Gastrocnemius medialis (tissue), 4 donors: Measurements from ENCODE around the gene ARHGAP32. TPM values are rescaled to one million over a fixed set of nuclear protein-coding genes. Genes with fewer than 3 reads are reported as not detected.

Source experiments
- ATAC-seq, 2 donors: fragments of 150-250 bp; one replicate each; pipeline ENCODE4 v1.9.1; 2016
- DNase-seq, 2 donors: peaks; one replicate each; pipeline ENCODE4 v3.0.0-alpha.2; 2019
- H3K27ac ChIP-seq, 4 donors: fragments of 200-600 bp; sonication (generic); 1 replicate in 1 of 4; 2 replicates in 3 of 4; pipeline ENCODE4 v1.5.1; 2016 to 2018; ENCODE audit warnings: mild to moderate bottlenecking in 2 of 4, moderate library complexity in 1 of 4
- H3K27me3 ChIP-seq, 3 donors: fragments of 200-600 bp; sonication (generic) in 2 of 3; 1 replicate in 1 of 3; 2 replicates in 2 of 3; pipeline versions ENCODE4 v1.5.1 to v1.6.0; 2016 to 2019; ENCODE audit warnings: mild to moderate bottlenecking in 1 of 3, moderate library complexity in 1 of 3
- H3K36me3 ChIP-seq, 2 donors: fragments of 200-600 bp; sonication (generic) in 1 of 2; one replicate each; pipeline ENCODE4 v1.5.1; 2017 to 2018
- H3K4me1 ChIP-seq, 2 donors: fragments of 200-600 bp; sonication (generic) in 1 of 2; one replicate each; pipeline ENCODE4 v1.5.1; 2016 to 2017; ENCODE audit warnings: mild to moderate bottlenecking in 2 of 2
- H3K4me3 ChIP-seq, 4 donors: fragments of 200-600 bp; sonication (generic) in 3 of 4; 1 replicate in 1 of 4; 2 replicates in 3 of 4; pipeline ENCODE4 v1.5.1; 2016 to 2019; ENCODE audit warnings: mild to moderate bottlenecking in 2 of 4
- H3K9me3 ChIP-seq, 3 donors: fragments of 200-600 bp; sonication (generic) in 2 of 3; 1 replicate in 1 of 3; 2 replicates in 2 of 3; pipeline ENCODE4 v1.5.1; 2016 to 2019
- CTCF ChIP-seq, 5 experiments: fragments of 450-650 bp in 3 of 5; fragments of 200-600 bp in 2 of 5; sonication (generic) in 2 of 5; IDR thresholded peaks in 4 of 5; conservative IDR thresholded peaks in 1 of 5; 1 replicate in 4 of 5; 2 replicates in 1 of 5; pipeline ENCODE4 v1.5.1; 2016 to 2019; ENCODE audit warnings: antibody characterized with exemption in 5 of 5, mild to moderate bottlenecking in 3 of 5, moderate library complexity in 3 of 5
- POLR2A ChIP-seq, 2 donors: fragments of 450-650 bp; IDR thresholded peaks; one replicate each; pipeline ENCODE4 v1.6.1; 2017; ENCODE audit warnings: antibody characterized with exemption in 2 of 2, mild to moderate bottlenecking in 2 of 2, moderate library complexity in 2 of 2
- in situ Hi-C, 4 donors: fragments of 200-750 bp; cut with MboI; loops; one replicate each; pipeline versions ENCODE4 v1.15.0 to v1.8.0; 2017; ENCODE audit warnings: low sequenced_read_pairs in 4 of 4
- intact Hi-C: fragments of 100-400 bp; cut with DNase I; formaldehyde crosslinking; loops from one replicate; pipeline ENCODE4 v1.15.1; 2023; ENCODE audit warnings: low total_unique reads
- total RNA-seq, 4 donors: library from RNA; depleted of rRNA; stranded (reverse); fragments of >200 nt; gene quantifications; one replicate each; pipeline versions ENCODE4 v1.1.0 to v1.2.3, GENCODE V29; 2016

Gene ARHGAP32
- total RNA-seq, 4 donors from 2014 or later = 5.6 to 17.0 (median 7.8) TPM

DNA sequence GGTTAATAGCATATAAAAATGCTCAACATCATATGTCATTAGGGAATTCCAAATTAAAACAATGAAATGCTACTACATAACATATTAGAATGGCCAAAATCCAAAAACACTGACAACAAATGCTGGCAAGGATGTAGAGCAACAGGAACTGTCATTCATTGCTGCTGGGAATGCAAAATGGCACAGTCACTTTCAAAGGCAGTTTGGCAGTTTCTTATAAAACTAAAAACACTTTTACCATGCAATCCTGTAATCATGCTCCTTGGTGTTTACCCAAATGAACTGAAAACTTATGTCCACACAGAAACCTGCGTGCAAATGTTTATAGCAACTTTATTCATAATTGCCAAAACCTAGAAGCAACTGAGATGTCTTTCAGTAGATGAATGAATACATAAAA is 105.1 kb downstream of the ARHGAP32 start:
- DNase-seq (no peak), ATAC-seq (no peak)
- intact Hi-C loops = no loop called here
- Histone ChIP-seq H3K36me3 (no peaks in the 10 kb centered on the region), H3K27me3 (no peaks in the 10 kb centered on the region), H3K9me3 (peaks cover 0 to 6% (median 0%) of the 10 kb centered on the region in 3 donors), H3K4me1 (no peaks in the 10 kb centered on the region), H3K27ac (no peak overlapping the region), H3K4me3 (no peak overlapping the region)
- in situ Hi-C loops = no loop called here
- TF ChIP-seq CTCF (IDR thresholded peaks at IDR 0.05 in 4 of 5, conservative IDR thresholded peaks at IDR 0.05 in 1 of 5) = no peak
- no peak for TF ChIP-seq POLR2A (IDR thresholded peaks at IDR 0.05)

GRCh38 chr11:129077191-129077590 is 114.9 kb downstream of the ARHGAP32 start:
- intact Hi-C loops = no loop called here
- Histone ChIP-seq H3K4me3 (no peak overlapping the region), H3K9me3 (no peaks in the 10 kb centered on the region), H3K27me3 (no peaks in the 10 kb centered on the region), H3K36me3 (no peaks in the 10 kb centered on the region), H3K27ac (no peak overlapping the region), H3K4me1 (no peaks in the 10 kb centered on the region)
- ATAC-seq = no peak
- DNase-seq = no peak
- in situ Hi-C loops = no loop called here
- TF ChIP-seq POLR2A (IDR thresholded peaks at IDR 0.05) = no peak
- no peak for TF ChIP-seq CTCF (IDR thresholded peaks at IDR 0.05 in 4 of 5, conservative IDR thresholded peaks at IDR 0.05 in 1 of 5)

GRCh38 chr11:129075757-129076156 is 116.4 kb downstream of the ARHGAP32 start:
- H3K4me1 ChIP-seq = no peaks in the 10 kb centered on the region
- H3K4me3 ChIP-seq = no peak overlapping the region
- no peak for TF ChIP-seq POLR2A (IDR thresholded peaks at IDR 0.05)
- TF ChIP-seq CTCF (IDR thresholded peaks at IDR 0.05 in 4 of 5, conservative IDR thresholded peaks at IDR 0.05 in 1 of 5) = no peak
- intact Hi-C loops (no loop called here), in situ Hi-C loops (no loop called here)
- H3K9me3 ChIP-seq = no peaks in the 10 kb centered on the region
- DNase-seq (no peak), ATAC-seq (no peak)
- no peak overlapping the region for H3K27ac ChIP-seq
- no peaks in the 10 kb centered on the region for H3K27me3 ChIP-seq
- H3K36me3 ChIP-seq = no peaks in the 10 kb centered on the region

- Histone ChIP-seq H3K4me1 (no peaks in the 10 kb centered on the region), H3K27ac (no peak overlapping the region), H3K9me3 (no peaks in the 10 kb centered on the region), H3K4me3 (no peak overlapping the region), H3K36me3 (peaks cover 0 to 5% of the 10 kb centered on the region in 2 donors), H3K27me3 (no peaks in the 10 kb centered on the region)
- intact Hi-C loops = no loop called here
- no peak for ATAC-seq
- no peak for TF ChIP-seq CTCF (IDR thresholded peaks at IDR 0.05 in 4 of 5, conservative IDR thresholded peaks at IDR 0.05 in 1 of 5)
- no peak for TF ChIP-seq POLR2A (IDR thresholded peaks at IDR 0.05)
- in situ Hi-C loops = no loop called here
- no peak for DNase-seq
Observed at GRCh38 chr11:129067454-129067853, 124.7 kb downstream of the ARHGAP32 start.

GRCh38 chr11:129066229-129066628 is 125.9 kb downstream of the ARHGAP32 start:
- no peak overlapping the region for H3K27ac ChIP-seq
- H3K9me3 ChIP-seq = no peaks in the 10 kb centered on the region
- no peak for TF ChIP-seq POLR2A (IDR thresholded peaks at IDR 0.05)
- no peak for TF ChIP-seq CTCF (IDR thresholded peaks at IDR 0.05 in 4 of 5, conservative IDR thresholded peaks at IDR 0.05 in 1 of 5)
- peaks cover 0 to 5% of the 10 kb centered on the region in 2 donors for H3K36me3 ChIP-seq
- no peaks in the 10 kb centered on the region for H3K4me1 ChIP-seq
- no peak for ATAC-seq
- no peak overlapping the region for H3K4me3 ChIP-seq
- no peaks in the 10 kb centered on the region for H3K27me3 ChIP-seq
- intact Hi-C loops = no loop called here
- in situ Hi-C loops = no loop called here
- DNase-seq = no peak
